GM19397 (cell line): ENCODE results near the gene PRAF2.

ENCODE experiments used
- ATAC-seq: cut with Tn5 transposase; IDR thresholded peaks from one replicate; pipeline ENCODE4 v1.9.1; 2021; ENCODE audit warnings: mild to moderate bottlenecking, moderate library complexity; ENCODE audit not compliant: unreplicated experiment

Gene PRAF2

GRCh38 chrX:49075347-49075746 lies 1.5 kb upstream of the PRAF2 start:
- ATAC-seq: no peak

GRCh38 chrX:49072712-49073095 lies 1.1 kb downstream of the PRAF2 start:
- ATAC-seq: no peak

- no peak for ATAC-seq
Observed at GRCh38 chrX:49071877-49072711, 1.7 kb downstream of the PRAF2 start.

GRCh38 chrX:49070988-49071387 lies 2.8 kb downstream of the PRAF2 start:
- ATAC-seq: no peak

- no peak for ATAC-seq
Observed at GRCh38 chrX:49069038-49069437, 4.8 kb downstream of the PRAF2 start.

GRCh38 chrX:49067285-49068120 lies 6.3 kb downstream of the PRAF2 start:
- ATAC-seq: no peak

GRCh38 chrX:49066690-49067089 lies 7.1 kb downstream of the PRAF2 start:
- no peak for ATAC-seq

GRCh38 chrX:49066278-49066677 lies 7.5 kb downstream of the PRAF2 start:
- ATAC-seq: no peak

GRCh38 chrX:49064735-49065134 lies 9.1 kb downstream of the PRAF2 start:
- ATAC-seq: no peak

- no peak for ATAC-seq
Observed at GRCh38 chrX:49064303-49064702, 9.5 kb downstream of the PRAF2 start.

- no peak for ATAC-seq
Observed at GRCh38 chrX:49063715-49064114, 10.1 kb downstream of the PRAF2 start.

- ATAC-seq: no peak
Observed at GRCh38 chrX:49061916-49062315, 11.9 kb downstream of the PRAF2 start.

GRCh38 chrX:49061490-49061889 lies 12.3 kb downstream of the PRAF2 start:
- ATAC-seq: no peak

GRCh38 chrX:49060914-49061313 lies 12.9 kb downstream of the PRAF2 start:
- ATAC-seq: no peak

GRCh38 chrX:49059681-49060085 lies 14.1 kb downstream of the PRAF2 start:
- ATAC-seq: no peak

GRCh38 chrX:49059201-49059600 lies 14.6 kb downstream of the PRAF2 start:
- no peak for ATAC-seq

GRCh38 chrX:49058794-49059193 lies 15.0 kb downstream of the PRAF2 start, which contains the start of gene CCDC120:
CCDC120 (plus strand) TSS chrX:49058999; CDS start chrX:49062042, 3,043 bp downstream.
- no peak for ATAC-seq

GRCh38 chrX:49054073-49054762 lies 19.6 kb downstream of the PRAF2 start:
- no peak for ATAC-seq

GRCh38 chrX:49053223-49054072 lies 20.4 kb downstream of the PRAF2 start:
- ATAC-seq: no peak

- ATAC-seq: no peak
Observed at GRCh38 chrX:49043987-49044281, 29.9 kb downstream of the PRAF2 start.
